Epithelial cell of proximal tubule (primary cell): ENCODE measurements around the gene GAS2L1. TPM values are rescaled to one million over a fixed set of nuclear protein-coding genes. Genes with fewer than 3 reads are reported as not detected.

Experiments
- DNase-seq: peaks from one replicate; pipeline ENCODE4 v3.0.0-alpha.2; 2011; ENCODE audit warnings: low read depth
- H3K4me3 ChIP-seq: 2 replicates; pipeline ENCODE4 v1.5.1; 2011; ENCODE audit warnings: low read depth, mild to moderate bottlenecking, low read length
- total RNA-seq: library from RNA; depleted of rRNA; stranded (reverse); fragments of >200 nt; gene quantifications from 2 replicates; pipeline ENCODE4 v1.2.3, GENCODE V29; 2015
- TF ChIP-seq, protein P1 (sequence below): conservative IDR thresholded peaks from 2 replicates; pipeline ENCODE4 v1.5.1; 2012; ENCODE audit warnings: low read depth, mild to moderate bottlenecking, low read length

Gene GAS2L1
- total RNA-seq, 1 donor from 2014 or later = 31.4 TPM

DNA sequence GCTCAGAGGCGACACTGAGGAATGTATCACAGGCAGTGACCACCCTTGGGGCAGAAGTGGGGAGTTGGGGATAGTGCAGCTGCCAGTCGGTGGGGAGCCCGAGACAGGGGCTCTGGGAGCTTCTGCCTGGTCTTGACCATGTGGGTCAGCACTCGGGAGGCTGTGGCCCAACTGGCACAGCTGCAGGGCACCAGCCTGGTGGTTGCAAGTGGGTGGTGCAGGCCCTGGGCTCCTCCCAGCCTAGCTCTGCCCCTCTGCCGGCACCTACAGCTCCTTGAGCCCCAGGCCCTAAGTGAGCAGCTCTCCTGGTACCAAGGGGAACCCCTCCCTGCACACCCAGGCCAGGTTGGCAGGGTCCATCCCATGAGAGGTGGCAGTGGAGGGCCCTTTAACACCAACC lies 21.6 kb downstream of the GAS2L1 start:
- H3K4me3 ChIP-seq = no peak overlapping the region
- DNase-seq = no peak
- TF ChIP-seq, protein P1, sequence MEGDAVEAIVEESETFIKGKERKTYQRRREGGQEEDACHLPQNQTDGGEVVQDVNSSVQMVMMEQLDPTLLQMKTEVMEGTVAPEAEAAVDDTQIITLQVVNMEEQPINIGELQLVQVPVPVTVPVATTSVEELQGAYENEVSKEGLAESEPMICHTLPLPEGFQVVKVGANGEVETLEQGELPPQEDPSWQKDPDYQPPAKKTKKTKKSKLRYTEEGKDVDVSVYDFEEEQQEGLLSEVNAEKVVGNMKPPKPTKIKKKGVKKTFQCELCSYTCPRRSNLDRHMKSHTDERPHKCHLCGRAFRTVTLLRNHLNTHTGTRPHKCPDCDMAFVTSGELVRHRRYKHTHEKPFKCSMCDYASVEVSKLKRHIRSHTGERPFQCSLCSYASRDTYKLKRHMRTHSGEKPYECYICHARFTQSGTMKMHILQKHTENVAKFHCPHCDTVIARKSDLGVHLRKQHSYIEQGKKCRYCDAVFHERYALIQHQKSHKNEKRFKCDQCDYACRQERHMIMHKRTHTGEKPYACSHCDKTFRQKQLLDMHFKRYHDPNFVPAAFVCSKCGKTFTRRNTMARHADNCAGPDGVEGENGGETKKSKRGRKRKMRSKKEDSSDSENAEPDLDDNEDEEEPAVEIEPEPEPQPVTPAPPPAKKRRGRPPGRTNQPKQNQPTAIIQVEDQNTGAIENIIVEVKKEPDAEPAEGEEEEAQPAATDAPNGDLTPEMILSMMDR = no peak

DNA sequence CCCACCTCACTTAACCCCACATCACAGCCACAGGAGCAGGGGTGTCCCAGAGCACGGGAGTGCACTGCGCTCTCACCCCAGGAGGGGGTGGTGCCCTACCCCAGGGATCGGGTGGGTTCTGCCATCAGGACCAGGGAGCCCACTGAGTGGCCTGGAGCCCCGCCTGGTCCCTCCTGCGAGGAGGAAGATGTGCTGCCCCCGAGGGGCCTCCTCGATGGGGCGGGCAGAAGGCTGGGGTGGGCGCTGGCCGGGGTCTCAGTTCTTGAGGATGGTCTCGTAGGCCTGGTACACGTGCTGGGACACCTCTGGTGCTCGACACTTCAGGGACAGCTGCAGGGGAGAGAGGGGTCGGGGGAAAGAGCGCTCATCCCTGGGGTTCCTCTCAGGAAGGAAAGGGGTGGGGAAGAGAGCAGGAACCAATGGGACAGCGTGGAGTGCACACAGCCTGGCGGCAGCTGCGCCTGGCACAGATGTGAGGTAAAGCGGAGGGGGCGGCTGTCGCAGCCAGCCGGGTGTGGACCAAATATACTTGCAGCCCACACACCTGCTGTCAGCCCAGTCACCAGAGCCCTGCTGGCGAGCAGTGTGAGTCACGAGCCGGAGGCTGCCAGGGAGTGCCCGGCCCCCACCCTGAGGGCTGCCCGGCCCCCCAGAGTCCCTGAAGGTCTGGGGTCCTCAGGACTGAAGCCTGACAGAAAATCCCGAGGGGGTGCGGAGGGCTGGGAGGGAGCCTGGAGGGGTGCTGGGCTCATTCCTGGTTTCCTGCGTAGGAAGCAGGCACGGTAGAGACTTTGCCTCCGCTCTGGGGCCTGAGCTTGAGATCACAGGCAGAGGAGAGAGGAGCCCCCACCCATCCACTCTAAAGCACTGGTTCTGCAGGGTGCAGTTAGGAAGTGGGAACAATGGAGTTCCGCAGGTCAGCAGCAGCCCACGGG lies 22.4 kb downstream of the GAS2L1 start:
- H3K4me3 ChIP-seq = no peak overlapping the region
- no peak for DNase-seq
- TF ChIP-seq, protein P1 = no peak

DNA sequence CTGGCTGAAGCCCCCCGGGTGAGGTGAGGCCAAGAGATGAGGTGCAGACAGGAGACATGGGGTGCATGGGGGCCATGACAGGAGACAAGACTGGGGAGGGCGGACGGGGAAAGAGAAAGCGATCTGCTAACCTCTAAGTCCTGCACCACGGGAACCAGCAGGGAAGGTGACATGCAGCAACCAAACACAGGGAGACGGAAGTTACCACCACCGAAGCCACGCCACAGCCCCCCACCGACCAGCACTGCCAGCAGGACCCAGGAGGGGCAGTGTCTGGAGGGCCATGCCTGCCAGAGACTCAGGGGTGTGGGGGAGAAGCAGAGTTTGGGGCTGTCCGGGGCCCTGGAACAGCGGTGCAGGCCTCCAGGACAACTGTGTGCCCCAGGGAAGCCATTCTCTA lies 23.1 kb downstream of the GAS2L1 start:
- no peak for DNase-seq
- H3K4me3 ChIP-seq = no peak overlapping the region
- TF ChIP-seq, protein P1 = no peak

DNA sequence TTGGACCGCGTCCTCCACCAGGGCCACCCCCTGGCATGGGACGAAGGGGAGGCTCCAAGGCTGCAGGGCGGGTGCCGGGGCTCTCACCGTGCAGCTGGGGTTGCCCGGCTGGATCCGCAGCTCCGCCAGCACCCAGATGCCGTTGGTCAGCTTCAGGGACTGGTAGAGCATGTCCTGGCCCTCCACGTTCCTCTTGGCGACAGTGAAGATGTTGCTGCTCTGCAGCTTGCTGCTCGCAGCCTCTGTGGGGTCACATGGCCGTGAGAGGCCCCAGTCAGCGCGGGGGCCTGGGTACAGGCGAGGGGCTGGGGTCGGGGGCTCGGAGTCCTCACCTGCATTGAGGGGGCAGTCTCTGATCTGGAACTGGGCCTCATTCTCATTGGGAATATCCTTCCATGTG lies 23.8 kb downstream of the GAS2L1 start:
- TF ChIP-seq, protein P1 = no peak
- no peak for DNase-seq
- no peak overlapping the region for H3K4me3 ChIP-seq

DNA sequence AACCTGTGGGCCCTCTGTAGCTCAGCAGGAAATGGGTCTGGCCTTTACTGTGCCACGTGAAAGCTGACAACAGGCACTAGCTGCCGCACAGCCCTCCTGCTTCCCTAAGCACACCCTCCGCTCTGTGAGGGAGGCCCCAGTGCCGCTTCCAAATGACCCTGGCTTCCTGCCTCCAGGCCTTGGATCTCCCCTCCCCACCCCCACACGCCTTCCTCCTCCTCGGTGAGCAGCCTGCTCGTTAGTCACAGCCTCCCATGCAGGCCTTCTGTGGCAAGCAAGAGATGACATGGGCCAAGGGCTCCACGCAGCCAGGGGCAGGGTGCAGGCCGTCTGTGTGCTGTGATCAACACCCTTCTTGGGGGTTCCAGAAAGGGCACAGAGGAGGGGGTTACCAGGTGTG lies 24.3 kb downstream of the GAS2L1 start:
- TF ChIP-seq, protein P1 = no peak
- no peak overlapping the region for H3K4me3 ChIP-seq
- no peak for DNase-seq

DNA sequence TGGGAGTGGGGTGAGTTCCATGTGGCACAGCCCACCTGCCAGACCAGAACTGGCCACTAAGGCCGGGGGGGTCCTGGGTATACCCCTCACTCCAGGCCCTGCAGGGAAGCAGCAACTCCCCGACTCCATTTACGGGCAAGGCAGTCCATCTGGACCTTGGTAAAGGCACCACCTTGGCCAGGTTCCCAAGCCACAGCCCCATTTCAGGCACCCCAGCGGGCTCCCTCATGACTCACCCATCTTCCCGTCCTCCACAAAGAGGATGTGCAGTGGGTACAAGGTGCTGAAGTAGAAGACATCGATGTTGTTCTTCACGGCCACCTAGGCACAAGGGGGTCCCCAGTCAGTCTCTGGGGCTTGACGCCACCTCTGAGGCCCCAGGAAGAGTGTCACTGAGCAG lies 24.8 kb downstream of the GAS2L1 start:
- TF ChIP-seq, protein P1 = no peak
- no peak for DNase-seq
- no peak overlapping the region for H3K4me3 ChIP-seq
